ENCODE results near the gene PYHIN1.

PYHIN1 gene

GRCh38 chr1:158989424-158989823 is 58.1 kb downstream of the PYHIN1 start:
- Histone ChIP-seq H3K27ac (ENCODE audit: low read depth, low read length) (no peak overlapping the region), H3K4me3 (ENCODE audit: low read length) (no peak overlapping the region), H3K9me3 (ENCODE audit: control insufficient read depth, insufficient read depth, low read length) (no peaks in the 10 kb centered on the region), H3K9me2 (replicated peaks; ENCODE audit: control insufficient read depth, low read length) (no peaks in the 10 kb centered on the region), H3F3A (ENCODE audit: control insufficient read depth, insufficient read depth) (no peaks in the 10 kb centered on the region), H3K27me3 (ENCODE audit: control insufficient read depth, low read length) (peaks cover 3% of the 10 kb centered on the region; the same call in 1 of the 2 replicates), H3K4me1 (ENCODE audit: control insufficient read depth, low read length) (no peaks in the 10 kb centered on the region), H3K36me3 (ENCODE audit: control insufficient read depth, low read length) (no peaks in the 10 kb centered on the region), H3K4me2 (ENCODE audit: low read length) (no peak overlapping the region), H3K79me2 (ENCODE audit: control insufficient read depth, low read length) (no peaks in the 10 kb centered on the region), H4K20me1 (ENCODE audit: control insufficient read depth, insufficient read depth, low read depth, low read length) (no peaks in the 10 kb centered on the region)
- TF ChIP-seq EZH2phosphoT487 (IDR thresholded peaks at IDR 0.05; ENCODE audit: borderline replicate concordance, low read length) (no peak), CTCF (IDR thresholded peaks at IDR 0.05; ENCODE audit: low read depth, low read length, poor library complexity, severe bottlenecking) (no peak)

GRCh38 chr1:158992787-158993312 is 61.5 kb downstream of the PYHIN1 start:
- Histone ChIP-seq H3K27ac (ENCODE audit: low read depth, low read length) (no peak overlapping the region), H3K4me3 (ENCODE audit: low read length) (no peak overlapping the region), H3K9me3 (ENCODE audit: control insufficient read depth, insufficient read depth, low read length) (no peaks in the 10 kb centered on the region)

GRCh38 chr1:158996998-158997397 is 65.6 kb downstream of the PYHIN1 start:
- no peak overlapping the region for H3K4me2 ChIP-seq (ENCODE audit: low read length)

More at GRCh38 chr1:158992787-158993312, 61.5 kb downstream of the PYHIN1 start:
- H3K36me3 ChIP-seq (ENCODE audit: control insufficient read depth, low read length), result no peaks in the 10 kb centered on the region
- H3F3A ChIP-seq (ENCODE audit: control insufficient read depth, insufficient read depth), result no peaks in the 10 kb centered on the region
- H4K20me1 ChIP-seq (ENCODE audit: control insufficient read depth, insufficient read depth, low read depth, low read length), result no peaks in the 10 kb centered on the region
- no peak for TF ChIP-seq CTCF (IDR thresholded peaks at IDR 0.05; ENCODE audit: low read depth, low read length, poor library complexity, severe bottlenecking)
- TF ChIP-seq EZH2phosphoT487 (IDR thresholded peaks at IDR 0.05; ENCODE audit: borderline replicate concordance, low read length), result no peak
- no peaks in the 10 kb centered on the region for H3K79me2 ChIP-seq (ENCODE audit: control insufficient read depth, low read length)
- H3K9me2 ChIP-seq (replicated peaks; ENCODE audit: control insufficient read depth, low read length), result no peaks in the 10 kb centered on the region
- H3K4me1 ChIP-seq (ENCODE audit: control insufficient read depth, low read length), result no peaks in the 10 kb centered on the region
- H3K4me2 ChIP-seq (ENCODE audit: low read length), result no peak overlapping the region
- H3K27me3 ChIP-seq (ENCODE audit: control insufficient read depth, low read length), result peaks cover 3% of the 10 kb centered on the region; the same call in 1 of the 2 replicates

More at GRCh38 chr1:158996998-158997397, 65.6 kb downstream of the PYHIN1 start:
- TF ChIP-seq EZH2phosphoT487 (IDR thresholded peaks at IDR 0.05; ENCODE audit: borderline replicate concordance, low read length) (no peak), CTCF (IDR thresholded peaks at IDR 0.05; ENCODE audit: low read depth, low read length, poor library complexity, severe bottlenecking) (no peak)
- Histone ChIP-seq H4K20me1 (ENCODE audit: control insufficient read depth, insufficient read depth, low read depth, low read length) (no peaks in the 10 kb centered on the region), H3K4me1 (ENCODE audit: control insufficient read depth, low read length) (peaks cover 20% of the 10 kb centered on the region), H3K4me3 (ENCODE audit: low read length) (no peak overlapping the region), H3K79me2 (ENCODE audit: control insufficient read depth, low read length) (no peaks in the 10 kb centered on the region), H3K27ac (ENCODE audit: low read depth, low read length) (no peak overlapping the region), H3K36me3 (ENCODE audit: control insufficient read depth, low read length) (no peaks in the 10 kb centered on the region), H3K9me3 (ENCODE audit: control insufficient read depth, insufficient read depth, low read length) (no peaks in the 10 kb centered on the region), H3K9me2 (replicated peaks; ENCODE audit: control insufficient read depth, low read length) (no peaks in the 10 kb centered on the region), H3F3A (ENCODE audit: control insufficient read depth, insufficient read depth) (no peaks in the 10 kb centered on the region), H3K27me3 (ENCODE audit: control insufficient read depth, low read length) (no peaks in the 10 kb centered on the region)

All from DOHH2 (cell line).